ENCODE measurements around the gene GNG14.
A peak's percentile ranks its signal among the peaks of the same experiment; 100 is the strongest.
"Not testable (repeated sequence)": the region's sequence is repeated elsewhere in the genome, so short reads cannot be mapped to it uniquely, and the experiment has no call there.

The GNG14 gene

DNA sequence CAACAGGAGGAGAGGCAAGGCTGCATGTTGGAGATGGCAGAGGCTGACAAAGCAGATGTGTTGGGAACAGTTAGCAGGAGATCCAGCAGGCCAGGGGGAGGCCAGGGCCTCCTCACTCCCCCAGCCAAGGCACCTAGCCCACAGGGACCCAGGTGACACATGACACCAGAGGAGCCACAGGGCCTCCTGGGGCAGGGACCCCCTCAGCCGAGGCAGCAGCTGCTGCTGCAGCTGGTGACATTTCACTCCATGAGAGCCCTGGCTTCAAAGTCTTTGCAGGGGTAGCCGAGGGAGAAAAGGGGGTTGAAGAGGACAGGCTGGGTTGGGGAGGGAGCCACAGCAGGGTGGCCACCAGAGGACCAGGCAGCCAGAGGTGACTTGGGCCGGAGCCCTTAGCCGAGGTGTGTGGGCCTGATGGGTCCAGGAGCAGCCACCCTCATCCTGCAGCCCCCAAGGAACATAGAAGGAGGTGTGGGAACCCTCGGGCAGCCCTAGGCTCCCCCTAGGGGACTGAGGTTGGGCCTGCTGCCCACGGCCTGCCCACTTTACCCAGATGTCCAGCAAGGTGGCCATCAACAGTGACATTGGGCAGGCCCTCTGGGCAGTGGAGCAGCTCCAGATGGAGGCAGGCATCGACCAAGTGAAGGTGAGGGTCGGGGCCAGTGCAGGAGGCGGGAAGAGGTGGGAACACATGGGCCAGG is at the start of gene GNG14:
GNG14 (plus strand) TSS at position 503 of the 701 bp plus-strand sequence; CDS start at position 554, 51 bp downstream.
- no peak for DNase-seq (ENCODE audit: low read depth)
- TF ChIP-seq, protein P1, sequence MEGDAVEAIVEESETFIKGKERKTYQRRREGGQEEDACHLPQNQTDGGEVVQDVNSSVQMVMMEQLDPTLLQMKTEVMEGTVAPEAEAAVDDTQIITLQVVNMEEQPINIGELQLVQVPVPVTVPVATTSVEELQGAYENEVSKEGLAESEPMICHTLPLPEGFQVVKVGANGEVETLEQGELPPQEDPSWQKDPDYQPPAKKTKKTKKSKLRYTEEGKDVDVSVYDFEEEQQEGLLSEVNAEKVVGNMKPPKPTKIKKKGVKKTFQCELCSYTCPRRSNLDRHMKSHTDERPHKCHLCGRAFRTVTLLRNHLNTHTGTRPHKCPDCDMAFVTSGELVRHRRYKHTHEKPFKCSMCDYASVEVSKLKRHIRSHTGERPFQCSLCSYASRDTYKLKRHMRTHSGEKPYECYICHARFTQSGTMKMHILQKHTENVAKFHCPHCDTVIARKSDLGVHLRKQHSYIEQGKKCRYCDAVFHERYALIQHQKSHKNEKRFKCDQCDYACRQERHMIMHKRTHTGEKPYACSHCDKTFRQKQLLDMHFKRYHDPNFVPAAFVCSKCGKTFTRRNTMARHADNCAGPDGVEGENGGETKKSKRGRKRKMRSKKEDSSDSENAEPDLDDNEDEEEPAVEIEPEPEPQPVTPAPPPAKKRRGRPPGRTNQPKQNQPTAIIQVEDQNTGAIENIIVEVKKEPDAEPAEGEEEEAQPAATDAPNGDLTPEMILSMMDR (IDR thresholded peaks at IDR 0.05; ENCODE audit: insufficient read depth, low read depth, low read length, missing control alignments) = no peak
- H3K4me3 ChIP-seq (ENCODE audit: low read length) = no peak within 1 kb of the TSS

DNA sequence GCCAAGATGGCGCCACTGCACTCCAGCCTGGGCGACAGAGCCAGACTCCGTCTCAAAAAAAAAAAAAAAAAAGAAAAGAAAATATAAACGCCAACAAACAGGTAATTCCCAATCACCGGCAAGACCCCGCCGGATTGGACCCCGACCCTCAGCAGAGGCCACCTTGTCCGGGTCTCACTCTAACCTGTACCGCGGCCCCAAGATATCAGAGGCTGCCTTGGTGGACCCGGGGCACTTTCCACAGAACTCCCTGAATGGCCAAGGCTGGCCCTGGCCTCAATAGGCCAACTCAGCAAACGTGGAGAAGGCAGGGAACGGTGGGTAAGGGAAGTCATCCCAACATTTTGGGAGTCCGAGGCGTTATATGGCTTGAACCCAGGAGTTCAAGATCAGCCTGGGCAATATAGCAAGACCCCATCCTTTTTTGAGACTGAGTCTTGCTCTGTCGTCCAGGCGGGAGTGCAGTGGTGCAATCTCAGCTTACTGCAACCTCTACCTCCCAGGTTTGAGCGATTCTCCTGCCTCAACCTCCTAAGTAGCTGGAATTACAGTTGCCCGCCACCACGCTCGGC is 49.1 kb upstream of the GNG14 start:
- TF ChIP-seq, protein P1 (IDR thresholded peaks at IDR 0.05; ENCODE audit: insufficient read depth, low read depth, low read length, missing control alignments) = no peak
- H3K4me3 ChIP-seq (ENCODE audit: low read length) = no peak overlapping the region
- DNase-seq (ENCODE audit: low read depth) = no peak

- DNase-seq (ENCODE audit: low read depth) = peak; percentile 74
- TF ChIP-seq, protein P1 (IDR thresholded peaks at IDR 0.05; ENCODE audit: insufficient read depth, low read depth, low read length, missing control alignments) = peak; percentile 71
- no peak overlapping the region for H3K4me3 ChIP-seq (ENCODE audit: low read length)
These were observed 47.7 kb upstream of the GNG14 start for GRCh38 chr19:12639901-12640613.

- DNase-seq (ENCODE audit: low read depth) = no peak
- no peak overlapping the region for H3K4me3 ChIP-seq (ENCODE audit: low read length)
- TF ChIP-seq, protein P1 (IDR thresholded peaks at IDR 0.05; ENCODE audit: insufficient read depth, low read depth, low read length, missing control alignments) = no peak
These were observed 46.3 kb upstream of the GNG14 start for GRCh38 chr19:12641456-12641855.

DNA sequence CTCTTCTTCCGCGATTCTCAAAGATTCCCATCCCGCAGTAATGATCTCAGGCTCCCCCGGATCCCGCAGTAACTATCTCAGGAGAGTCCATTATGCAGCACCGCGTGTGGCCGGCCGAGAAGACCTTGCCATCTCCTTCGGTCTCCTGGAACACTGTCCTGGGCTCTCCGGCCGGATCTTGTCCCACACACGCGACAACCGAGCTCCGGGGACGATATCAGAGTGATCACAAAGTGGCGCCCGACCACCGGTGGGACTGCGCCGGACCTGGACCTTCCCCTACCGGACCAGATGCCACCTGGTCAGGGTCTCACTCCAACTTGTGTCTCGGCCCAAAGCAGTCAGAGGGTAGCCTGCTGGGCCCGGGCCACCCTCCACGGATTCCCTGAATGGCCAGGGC is 45.3 kb upstream of the GNG14 start:
- DNase-seq (ENCODE audit: low read depth) = no peak
- TF ChIP-seq, protein P1 (IDR thresholded peaks at IDR 0.05; ENCODE audit: insufficient read depth, low read depth, low read length, missing control alignments) = no peak
- H3K4me3 ChIP-seq (ENCODE audit: low read length) = no peak overlapping the region

GRCh38 chr19:12643716-12644115 is 44.1 kb upstream of the GNG14 start:
- not testable (repeated sequence) for DNase-seq (ENCODE audit: low read depth)

DNA sequence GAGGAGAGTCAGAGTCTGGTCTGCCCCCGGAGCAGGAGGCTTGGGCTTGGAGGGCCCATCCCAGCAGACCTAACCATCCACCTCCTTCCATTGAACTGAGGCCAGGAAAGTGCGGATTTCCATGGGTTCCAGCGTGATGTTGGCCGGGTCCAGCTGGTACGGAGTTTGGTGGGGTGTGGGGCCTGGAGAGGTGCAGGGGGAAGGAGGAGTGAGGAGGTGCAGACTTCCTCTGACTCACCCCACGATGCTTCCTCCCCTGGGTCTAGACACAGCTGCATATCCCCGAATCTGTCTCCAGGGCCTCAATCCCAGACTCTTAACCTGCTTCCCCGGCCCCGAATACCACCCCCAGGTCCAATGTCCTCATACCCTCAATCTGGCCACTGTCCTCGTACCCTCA is 41.2 kb upstream of the GNG14 start:
- no peak for DNase-seq (ENCODE audit: low read depth)
- H3K4me3 ChIP-seq (ENCODE audit: low read length) = no peak overlapping the region
- TF ChIP-seq, protein P1 (IDR thresholded peaks at IDR 0.05; ENCODE audit: insufficient read depth, low read depth, low read length, missing control alignments) = no peak

More at GRCh38 chr19:12643716-12644115, 44.1 kb upstream of the GNG14 start:
- H3K4me3 ChIP-seq (ENCODE audit: low read length) = not testable (repeated sequence)
